HG03442 (cell line): ENCODE results near the gene COL27A1.

Experiments
- ATAC-seq: cut with Tn5 transposase; IDR thresholded peaks from one replicate; pipeline ENCODE4 v1.9.1; 2021; ENCODE audit warnings: mild to moderate bottlenecking, moderate library complexity; ENCODE audit not compliant: unreplicated experiment

COL27A1 gene

GRCh38 chr9:114141553-114142402 is 13.6 kb upstream of the COL27A1 start:
- ATAC-seq: no peak

- ATAC-seq: no peak
Observed at GRCh38 chr9:114143234-114143633, 12.1 kb upstream of the COL27A1 start.

GRCh38 chr9:114146735-114147134 is 8.6 kb upstream of the COL27A1 start:
- ATAC-seq: no peak

- no peak for ATAC-seq
Observed at GRCh38 chr9:114149181-114149580, 6.2 kb upstream of the COL27A1 start.

GRCh38 chr9:114149765-114150340 is 5.5 kb upstream of the COL27A1 start:
- ATAC-seq: no peak

GRCh38 chr9:114150608-114151007 is 4.7 kb upstream of the COL27A1 start:
- no peak for ATAC-seq

- ATAC-seq: no peak
Observed at GRCh38 chr9:114151426-114151956, 3.8 kb upstream of the COL27A1 start.

GRCh38 chr9:114153761-114154599 is 1.4 kb upstream of the COL27A1 start:
- ATAC-seq: no peak

GRCh38 chr9:114154600-114155102 is 686 bp upstream of the COL27A1 start:
- ATAC-seq: no peak

GRCh38 chr9:114155995-114156656 is 789 bp downstream of the COL27A1 start:
- ATAC-seq: no peak

- no peak for ATAC-seq
Observed at GRCh38 chr9:114156657-114157421, 1.5 kb downstream of the COL27A1 start.

GRCh38 chr9:114157516-114158176 is 2.3 kb downstream of the COL27A1 start:
- ATAC-seq: no peak

- no peak for ATAC-seq
Observed at GRCh38 chr9:114158482-114159130, 3.3 kb downstream of the COL27A1 start.

GRCh38 chr9:114159691-114160090 is 4.4 kb downstream of the COL27A1 start:
- ATAC-seq: no peak

- ATAC-seq: no peak
Observed at GRCh38 chr9:114161513-114161912, 6.2 kb downstream of the COL27A1 start.

GRCh38 chr9:114163517-114163951 is 8.2 kb downstream of the COL27A1 start:
- ATAC-seq: no peak

- no peak for ATAC-seq
Observed at GRCh38 chr9:114164191-114164794, 9.0 kb downstream of the COL27A1 start.

- ATAC-seq: no peak
Observed at GRCh38 chr9:114165407-114166102, 10.2 kb downstream of the COL27A1 start.
